SK-N-SH treated with all-trans-retinoic acid at 6 μM for 48 hours (cell line): ENCODE data around the gene H3-3A.

Source experiments
- ATAC-seq: fragments of 200-7000 bp; cut with Tn5 transposase; 3 replicates; pipeline ENCODE4 v1.9.1; 2020; ENCODE audit warnings: mild to moderate bottlenecking, moderate library complexity
- ARNTL ChIP-seq: fragments of 450-650 bp; formaldehyde crosslinking; IDR thresholded peaks from 2 replicates; pipeline ENCODE4 v1.5.0; 2020; ENCODE audit warnings: low read depth, mild to moderate bottlenecking, moderate library complexity, borderline replicate concordance
- BACH2 ChIP-seq: fragments of 250-450 bp; sonication (Bioruptor Pico); IDR thresholded peaks from 2 replicates; pipeline ENCODE4 v1.9.0; 2021; ENCODE audit warnings: mild to moderate bottlenecking, borderline replicate concordance
- CSDC2 ChIP-seq: fragments of 250-450 bp; sonication (Bioruptor Pico); IDR thresholded peaks from 2 replicates; pipeline ENCODE4 v1.5.0; 2020; ENCODE audit warnings: mild to moderate bottlenecking, moderate library complexity
- CSRNP3 ChIP-seq: fragments of 250-450 bp; sonication (Bioruptor Pico); IDR thresholded peaks from 2 replicates; pipeline ENCODE4 v1.5.1; 2021; ENCODE audit warnings: mild to moderate bottlenecking, moderate library complexity
- ESRRG ChIP-seq: fragments of 250-450 bp; sonication (Bioruptor Pico); IDR thresholded peaks from 2 replicates; pipeline ENCODE4 v1.6.1; 2021; ENCODE audit warnings: mild to moderate bottlenecking
- GLIS3 ChIP-seq: fragments of 250-450 bp; sonication (Bioruptor Pico); IDR thresholded peaks from 2 replicates; pipeline ENCODE4 v1.5.0; 2020; ENCODE audit warnings: mild to moderate bottlenecking, moderate library complexity
- OSR1 ChIP-seq: fragments of 250-450 bp; sonication (Bioruptor Pico); IDR thresholded peaks from 2 replicates; pipeline ENCODE4 v1.8.0; 2022; ENCODE audit warnings: moderate library complexity, mild to moderate bottlenecking, inconsistent platforms
- PATZ1 ChIP-seq: fragments of 250-450 bp; sonication (Bioruptor Pico); IDR thresholded peaks from 2 replicates; pipeline ENCODE4 v1.8.0; 2020; ENCODE audit warnings: mild to moderate bottlenecking, moderate library complexity, borderline replicate concordance
- POU6F1 ChIP-seq: fragments of 250-450 bp; sonication (Bioruptor Pico); IDR thresholded peaks from 2 replicates; pipeline ENCODE4 v1.8.0; 2021; ENCODE audit warnings: low read depth, mild to moderate bottlenecking, moderate library complexity, borderline replicate concordance
- PPARA ChIP-seq: fragments of 250-450 bp; sonication (Bioruptor Pico); IDR thresholded peaks from 2 replicates; pipeline ENCODE4 v1.5.0; 2020; ENCODE audit warnings: mild to moderate bottlenecking, borderline replicate concordance
- RARB ChIP-seq: fragments of 250-450 bp; sonication (Bioruptor Pico); IDR thresholded peaks from 2 replicates; pipeline ENCODE4 v1.8.0; 2021; ENCODE audit warnings: mild to moderate bottlenecking, moderate library complexity
- TCF4 ChIP-seq: fragments of 250-450 bp; sonication (Bioruptor Pico); IDR thresholded peaks from 2 replicates; pipeline ENCODE4 v1.8.0; 2021; ENCODE audit warnings: mild to moderate bottlenecking, moderate library complexity, borderline replicate concordance
- ZC3H10 ChIP-seq: fragments of 250-450 bp; sonication (Bioruptor Pico); IDR thresholded peaks from 2 replicates; pipeline ENCODE4 v1.5.1; 2021; ENCODE audit warnings: mild to moderate bottlenecking, moderate library complexity
- ZFP3 ChIP-seq: fragments of 250-450 bp; sonication (Bioruptor Pico); IDR thresholded peaks from 2 replicates; pipeline ENCODE4 v1.5.0; 2020; ENCODE audit warnings: mild to moderate bottlenecking, moderate library complexity
- ZFP30 ChIP-seq: fragments of 450-650 bp; formaldehyde crosslinking; IDR thresholded peaks from 2 replicates; pipeline ENCODE4 v1.5.0; 2022; ENCODE audit warnings: mild to moderate bottlenecking, moderate library complexity
- ZNF565 ChIP-seq: fragments of 450-650 bp; formaldehyde crosslinking; conservative IDR thresholded peaks from 2 replicates; pipeline ENCODE4 v1.5.0; 2020; ENCODE audit warnings: low read depth, mild to moderate bottlenecking, moderate library complexity
- ZNF70 ChIP-seq: fragments of 450-650 bp; formaldehyde crosslinking; IDR thresholded peaks from 2 replicates; pipeline ENCODE4 v1.5.0; 2020; ENCODE audit warnings: mild to moderate bottlenecking, moderate library complexity
- ZNF8 ChIP-seq: fragments of 450-650 bp; formaldehyde crosslinking; IDR thresholded peaks from 2 replicates; pipeline ENCODE4 v1.5.0; 2020; ENCODE audit warnings: mild to moderate bottlenecking, moderate library complexity
- TF ChIP-seq, protein P1 (sequence below): fragments of 250-450 bp; sonication (Bioruptor Pico); IDR thresholded peaks from 2 replicates; pipeline ENCODE4 v1.5.0; 2020; ENCODE audit warnings: mild to moderate bottlenecking, moderate library complexity
- TF ChIP-seq, protein P2 (sequence below): fragments of 250-450 bp; sonication (Bioruptor Pico); IDR thresholded peaks from 2 replicates; pipeline ENCODE4 v1.5.1; 2020; ENCODE audit warnings: low read depth, mild to moderate bottlenecking, moderate library complexity

The H3-3A gene

GRCh38 chr1:226035915-226036314, 26.6 kb upstream of the H3-3A start:
- ATAC-seq, result no peak
- TF ChIP-seq ZNF70 (CRISPR knock-in tag) (no peak), ARNTL (CRISPR knock-in tag) (no peak), ZNF565 (no peak), ZFP30 (CRISPR knock-in tag) (no peak), ZNF8 (no peak), TCF4 (CRISPR knock-in tag) (no peak), PATZ1 (CRISPR knock-in tag) (no peak), POU6F1 (CRISPR knock-in tag) (no peak), BACH2 (CRISPR knock-in tag) (no peak), PPARA (CRISPR knock-in tag) (no peak), ZFP3 (no peak), CSRNP3 (CRISPR knock-in tag) (no peak), OSR1 (no peak), RARB (CRISPR knock-in tag) (no peak), GLIS3 (CRISPR knock-in tag) (no peak), ESRRG (CRISPR knock-in tag) (no peak)
- TF ChIP-seq, protein P1, sequence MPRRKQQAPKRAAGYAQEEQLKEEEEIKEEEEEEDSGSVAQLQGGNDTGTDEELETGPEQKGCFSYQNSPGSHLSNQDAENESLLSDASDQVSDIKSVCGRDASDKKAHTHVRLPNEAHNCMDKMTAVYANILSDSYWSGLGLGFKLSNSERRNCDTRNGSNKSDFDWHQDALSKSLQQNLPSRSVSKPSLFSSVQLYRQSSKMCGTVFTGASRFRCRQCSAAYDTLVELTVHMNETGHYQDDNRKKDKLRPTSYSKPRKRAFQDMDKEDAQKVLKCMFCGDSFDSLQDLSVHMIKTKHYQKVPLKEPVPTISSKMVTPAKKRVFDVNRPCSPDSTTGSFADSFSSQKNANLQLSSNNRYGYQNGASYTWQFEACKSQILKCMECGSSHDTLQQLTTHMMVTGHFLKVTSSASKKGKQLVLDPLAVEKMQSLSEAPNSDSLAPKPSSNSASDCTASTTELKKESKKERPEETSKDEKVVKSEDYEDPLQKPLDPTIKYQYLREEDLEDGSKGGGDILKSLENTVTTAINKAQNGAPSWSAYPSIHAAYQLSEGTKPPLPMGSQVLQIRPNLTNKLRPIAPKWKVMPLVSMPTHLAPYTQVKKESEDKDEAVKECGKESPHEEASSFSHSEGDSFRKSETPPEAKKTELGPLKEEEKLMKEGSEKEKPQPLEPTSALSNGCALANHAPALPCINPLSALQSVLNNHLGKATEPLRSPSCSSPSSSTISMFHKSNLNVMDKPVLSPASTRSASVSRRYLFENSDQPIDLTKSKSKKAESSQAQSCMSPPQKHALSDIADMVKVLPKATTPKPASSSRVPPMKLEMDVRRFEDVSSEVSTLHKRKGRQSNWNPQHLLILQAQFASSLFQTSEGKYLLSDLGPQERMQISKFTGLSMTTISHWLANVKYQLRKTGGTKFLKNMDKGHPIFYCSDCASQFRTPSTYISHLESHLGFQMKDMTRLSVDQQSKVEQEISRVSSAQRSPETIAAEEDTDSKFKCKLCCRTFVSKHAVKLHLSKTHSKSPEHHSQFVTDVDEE (CRISPR knock-in tag), result no peak
- TF ChIP-seq, protein P2, sequence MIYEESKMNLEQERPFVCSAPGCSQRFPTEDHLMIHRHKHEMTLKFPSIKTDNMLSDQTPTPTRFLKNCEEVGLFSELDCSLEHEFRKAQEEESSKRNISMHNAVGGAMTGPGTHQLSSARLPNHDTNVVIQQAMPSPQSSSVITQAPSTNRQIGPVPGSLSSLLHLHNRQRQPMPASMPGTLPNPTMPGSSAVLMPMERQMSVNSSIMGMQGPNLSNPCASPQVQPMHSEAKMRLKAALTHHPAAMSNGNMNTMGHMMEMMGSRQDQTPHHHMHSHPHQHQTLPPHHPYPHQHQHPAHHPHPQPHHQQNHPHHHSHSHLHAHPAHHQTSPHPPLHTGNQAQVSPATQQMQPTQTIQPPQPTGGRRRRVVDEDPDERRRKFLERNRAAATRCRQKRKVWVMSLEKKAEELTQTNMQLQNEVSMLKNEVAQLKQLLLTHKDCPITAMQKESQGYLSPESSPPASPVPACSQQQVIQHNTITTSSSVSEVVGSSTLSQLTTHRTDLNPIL (CRISPR knock-in tag), result no peak

DNA sequence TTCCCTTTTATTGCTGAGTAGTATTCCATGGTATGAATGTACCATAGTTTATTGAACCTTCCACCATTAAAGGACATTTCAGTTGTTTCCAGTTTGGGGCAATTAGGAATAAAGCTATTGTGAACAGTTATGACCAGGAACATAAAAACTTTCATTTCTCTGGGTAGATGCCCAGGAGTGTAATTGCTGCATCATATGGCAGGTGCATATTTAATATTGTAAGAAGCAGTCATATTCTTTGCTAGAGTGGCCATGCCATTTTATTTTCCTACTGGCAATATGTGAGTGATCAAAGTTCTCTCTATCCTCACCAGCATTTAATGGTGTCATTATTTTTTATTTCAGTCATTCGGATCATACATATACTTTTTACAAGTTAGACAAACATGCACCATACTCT, 23.9 kb upstream of the H3-3A start:
- TF ChIP-seq GLIS3 (CRISPR knock-in tag), result no peak
- TF ChIP-seq, all 23 proteins: peak for 0
- no peak for ATAC-seq

DNA sequence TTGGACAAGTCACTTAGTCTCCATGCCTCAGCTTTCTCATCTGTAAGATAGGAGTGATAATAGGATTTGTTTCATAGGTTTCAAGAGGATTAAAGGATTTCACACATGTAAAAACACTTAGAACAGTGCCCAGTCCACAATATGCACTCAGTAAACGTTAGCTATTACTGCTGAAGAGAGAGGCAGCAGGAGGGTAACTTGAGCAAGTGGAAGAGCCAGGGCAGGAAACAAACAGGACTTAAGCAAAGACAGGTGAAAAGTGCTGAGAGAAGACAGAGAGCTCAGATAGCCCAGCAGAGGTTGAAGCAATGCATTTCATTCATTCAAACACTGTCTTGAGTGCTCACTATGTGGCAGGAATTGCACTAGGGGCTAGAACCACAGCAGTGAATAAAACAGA, 21.1 kb upstream of the H3-3A start:
- no peak for TF ChIP-seq ZNF70 (CRISPR knock-in tag)
- no peak for TF ChIP-seq PATZ1 (CRISPR knock-in tag)
- TF ChIP-seq GLIS3 (CRISPR knock-in tag), result no peak
- TF ChIP-seq RARB (CRISPR knock-in tag), result no peak
- no peak for TF ChIP-seq ZC3H10 (CRISPR knock-in tag)
- TF ChIP-seq ARNTL (CRISPR knock-in tag), result no peak
- no peak for TF ChIP-seq ZFP30 (CRISPR knock-in tag)
- TF ChIP-seq CSDC2 (CRISPR knock-in tag), result no peak
- no peak for TF ChIP-seq BACH2 (CRISPR knock-in tag)
- no peak for TF ChIP-seq ESRRG (CRISPR knock-in tag)
- TF ChIP-seq ZNF8, result no peak
- TF ChIP-seq POU6F1 (CRISPR knock-in tag), result no peak
- ATAC-seq, result no peak; the same call in 2 of the 3 replicates
